Stimulated activated CD4-positive, alpha-beta T cell treated with anti-CD3 and anti-CD28 coated beads, Interleukin-15, amount 100 ng/mL, for 48 hours (primary cell): ENCODE results near the gene ARRDC1.
"Not testable (repeated sequence)": the region's sequence is repeated elsewhere in the genome, so short reads cannot be mapped to it uniquely, and the experiment has no call there.

Experiments used
- DNase-seq, 2 donors: peaks; one replicate each; pipeline ENCODE4 v3.0.0-alpha.2; 2020; ENCODE audit warnings: low read depth in 2 of 2

The ARRDC1 gene, protein sequence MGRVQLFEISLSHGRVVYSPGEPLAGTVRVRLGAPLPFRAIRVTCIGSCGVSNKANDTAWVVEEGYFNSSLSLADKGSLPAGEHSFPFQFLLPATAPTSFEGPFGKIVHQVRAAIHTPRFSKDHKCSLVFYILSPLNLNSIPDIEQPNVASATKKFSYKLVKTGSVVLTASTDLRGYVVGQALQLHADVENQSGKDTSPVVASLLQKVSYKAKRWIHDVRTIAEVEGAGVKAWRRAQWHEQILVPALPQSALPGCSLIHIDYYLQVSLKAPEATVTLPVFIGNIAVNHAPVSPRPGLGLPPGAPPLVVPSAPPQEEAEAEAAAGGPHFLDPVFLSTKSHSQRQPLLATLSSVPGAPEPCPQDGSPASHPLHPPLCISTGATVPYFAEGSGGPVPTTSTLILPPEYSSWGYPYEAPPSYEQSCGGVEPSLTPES

GRCh38 chr9:137605121-137606004 is at the start of gene ARRDC1:
Gene ARRDC1, plus strand, starts transcription at chr9:137605686. Its CDS starts 32 bp downstream, at chr9:137605718.
- DNase-seq = peak; percentile 87 to 89

DNA sequence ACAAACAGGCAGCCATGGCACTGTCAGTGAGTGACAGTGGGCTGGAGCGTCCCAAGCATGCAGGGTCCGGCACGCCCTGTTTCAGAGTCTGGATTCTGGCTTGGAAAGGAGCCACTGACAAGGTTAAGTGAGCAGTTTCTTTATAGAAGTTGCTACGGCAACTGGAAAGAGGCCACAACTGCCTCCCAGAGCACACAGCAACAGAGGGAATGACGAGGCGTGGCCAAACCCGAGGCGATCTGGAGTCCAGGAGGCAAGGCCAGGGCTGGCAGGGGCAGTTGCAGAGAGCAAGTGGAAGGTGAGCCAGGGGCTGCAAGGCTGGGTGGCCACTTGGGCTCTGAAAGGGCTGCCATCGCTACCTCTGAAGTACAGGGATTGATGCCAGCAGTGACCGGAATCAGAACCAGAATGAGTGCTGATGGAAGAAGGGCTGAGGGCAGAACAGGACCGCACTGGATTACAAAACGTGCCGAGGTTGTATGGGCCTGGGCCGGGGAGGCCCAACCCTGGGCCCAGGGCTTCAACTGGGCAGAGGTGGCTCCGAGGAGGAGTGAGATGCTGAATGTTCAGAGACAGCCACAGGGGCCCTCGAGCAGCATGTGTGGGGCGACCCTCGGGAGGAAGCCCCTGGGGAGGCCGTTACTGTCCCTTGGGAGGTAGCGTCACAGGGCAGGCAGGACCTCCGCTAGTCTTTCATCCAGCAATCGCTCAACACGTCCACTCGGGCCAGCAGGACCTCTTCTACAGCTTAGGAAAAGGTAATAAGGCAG is 49.2 kb upstream of the ARRDC1 start:
- no peak for DNase-seq

- DNase-seq = no peak
Measured at GRCh38 chr9:137558127-137558526, 47.4 kb upstream of the ARRDC1 start.

GRCh38 chr9:137564134-137564533 is 41.4 kb upstream of the ARRDC1 start:
- no peak for DNase-seq

DNA sequence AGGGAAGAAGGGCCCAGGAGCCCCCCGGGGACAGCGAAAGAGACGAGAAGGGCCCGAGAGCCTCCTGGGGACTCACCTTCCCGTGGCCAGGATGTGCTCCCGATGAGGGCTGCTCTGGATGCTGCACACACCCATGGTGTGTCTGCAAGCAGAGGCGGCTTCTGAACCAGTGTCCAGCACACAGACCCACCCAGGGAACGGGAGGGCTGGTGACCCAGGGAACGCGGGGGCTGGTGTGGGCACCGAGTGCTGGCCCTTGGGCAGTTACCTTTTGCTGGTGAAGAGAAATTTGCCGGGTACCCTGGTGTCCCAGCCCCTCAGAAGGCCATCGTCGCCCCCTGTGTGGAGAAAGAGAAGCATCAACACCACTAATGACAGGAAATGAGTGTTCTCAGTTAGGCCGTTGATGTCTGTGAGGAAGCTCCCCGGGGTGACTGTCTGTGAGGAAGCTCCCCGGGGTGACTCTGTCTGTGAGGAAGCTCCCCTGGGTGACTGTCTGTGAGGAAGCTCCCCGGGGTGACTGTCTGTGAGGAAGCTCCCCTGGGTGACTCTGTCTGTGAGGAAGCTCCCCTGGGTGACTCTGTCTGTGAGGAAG is 40.6 kb upstream of the ARRDC1 start:
- DNase-seq = no peak

GRCh38 chr9:137568445-137568844 is 37.0 kb upstream of the ARRDC1 start:
- not testable (repeated sequence) for DNase-seq

- no peak for DNase-seq
Measured at GRCh38 chr9:137569609-137570203, 35.8 kb upstream of the ARRDC1 start.

DNA sequence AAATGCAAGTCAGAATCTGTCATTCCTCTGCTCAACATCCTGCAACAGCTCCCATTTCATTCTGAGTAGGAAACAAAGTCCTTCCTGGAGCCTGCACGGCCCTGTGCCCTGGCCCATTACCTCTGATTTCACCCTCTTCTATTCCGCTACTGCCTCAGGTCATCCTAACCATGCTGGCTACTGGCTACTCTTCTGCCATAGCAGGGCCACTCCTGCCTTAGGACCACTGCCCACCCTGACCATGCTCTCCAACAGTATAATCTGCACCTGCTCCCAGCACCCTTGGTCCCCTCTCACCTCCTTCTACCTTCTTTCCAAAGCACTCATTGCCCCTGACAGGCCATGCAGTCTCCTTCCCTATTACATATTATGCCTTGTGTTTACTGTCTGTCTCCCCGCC is 34.9 kb upstream of the ARRDC1 start:
- no peak for DNase-seq

DNA sequence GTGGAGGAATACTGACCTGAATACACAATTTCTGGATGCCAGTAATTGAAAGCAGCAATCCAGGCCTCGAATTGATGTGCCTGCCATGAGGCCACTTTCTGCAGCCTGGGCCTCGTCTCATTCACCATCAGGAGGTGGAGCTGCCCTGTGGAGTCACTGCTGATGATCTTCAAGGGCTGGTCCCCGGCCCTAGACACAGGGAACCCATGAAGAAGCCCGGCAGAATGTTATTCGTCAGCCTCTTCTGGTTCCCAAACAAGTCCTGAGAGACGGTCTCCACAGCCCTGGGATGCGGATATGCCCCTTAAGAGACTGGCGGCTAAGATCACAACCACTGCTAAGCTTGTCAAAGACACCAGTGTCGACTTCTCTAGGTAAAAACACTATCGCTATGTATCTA is 31.3 kb upstream of the ARRDC1 start:
- no peak for DNase-seq

GRCh38 chr9:137575364-137575715 is 30.1 kb upstream of the ARRDC1 start:
- DNase-seq = no peak

GRCh38 chr9:137575716-137576411 is 29.6 kb upstream of the ARRDC1 start:
- DNase-seq = no peak

DNA sequence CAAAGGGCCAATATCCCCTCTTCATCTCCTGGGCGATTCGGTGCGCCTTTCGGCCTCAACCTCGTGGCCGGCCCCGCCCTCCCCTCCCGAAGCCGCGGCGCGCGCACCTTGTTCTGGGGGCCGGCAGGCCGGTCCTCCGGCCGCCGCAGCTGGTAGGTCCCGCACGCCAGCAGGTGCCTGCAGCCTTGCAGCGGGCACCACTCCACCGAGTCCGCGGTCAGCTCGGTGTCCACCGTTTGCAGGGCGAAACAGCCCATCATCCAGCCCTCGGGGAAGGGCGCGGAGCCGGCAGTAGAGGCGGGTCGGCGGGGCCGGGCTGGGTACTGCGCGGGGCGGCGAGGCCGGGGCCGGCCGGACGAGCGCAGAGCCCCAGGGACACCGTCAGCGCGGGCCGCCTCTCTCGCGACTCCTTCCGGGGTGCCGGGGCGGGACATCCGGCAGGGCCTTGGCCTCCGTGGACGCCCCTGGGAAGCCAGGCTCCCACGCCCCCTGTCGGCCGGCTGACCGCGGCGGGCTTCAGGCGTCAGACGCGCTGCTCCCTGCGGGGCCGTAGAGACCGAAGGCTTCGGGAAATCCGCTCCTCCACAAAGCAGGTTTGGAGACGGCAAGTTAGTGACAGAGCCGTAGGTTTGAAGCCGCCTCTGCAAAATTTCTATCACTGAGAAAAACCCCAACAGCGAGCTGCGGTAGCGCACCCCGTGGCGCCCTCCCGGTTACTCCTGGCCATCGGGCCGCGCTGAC is 26.8 kb upstream of the ARRDC1 start, which contains the start of gene DPH7:
TSS of gene DPH7 (minus strand) at position 408 of the 741 bp plus-strand sequence. CDS start at position 260, 148 bp downstream.
- DNase-seq = peak; percentile 85 to 95

GRCh38 chr9:137579259-137579604 is 26.3 kb upstream of the ARRDC1 start:
- DNase-seq = no peak

DNA sequence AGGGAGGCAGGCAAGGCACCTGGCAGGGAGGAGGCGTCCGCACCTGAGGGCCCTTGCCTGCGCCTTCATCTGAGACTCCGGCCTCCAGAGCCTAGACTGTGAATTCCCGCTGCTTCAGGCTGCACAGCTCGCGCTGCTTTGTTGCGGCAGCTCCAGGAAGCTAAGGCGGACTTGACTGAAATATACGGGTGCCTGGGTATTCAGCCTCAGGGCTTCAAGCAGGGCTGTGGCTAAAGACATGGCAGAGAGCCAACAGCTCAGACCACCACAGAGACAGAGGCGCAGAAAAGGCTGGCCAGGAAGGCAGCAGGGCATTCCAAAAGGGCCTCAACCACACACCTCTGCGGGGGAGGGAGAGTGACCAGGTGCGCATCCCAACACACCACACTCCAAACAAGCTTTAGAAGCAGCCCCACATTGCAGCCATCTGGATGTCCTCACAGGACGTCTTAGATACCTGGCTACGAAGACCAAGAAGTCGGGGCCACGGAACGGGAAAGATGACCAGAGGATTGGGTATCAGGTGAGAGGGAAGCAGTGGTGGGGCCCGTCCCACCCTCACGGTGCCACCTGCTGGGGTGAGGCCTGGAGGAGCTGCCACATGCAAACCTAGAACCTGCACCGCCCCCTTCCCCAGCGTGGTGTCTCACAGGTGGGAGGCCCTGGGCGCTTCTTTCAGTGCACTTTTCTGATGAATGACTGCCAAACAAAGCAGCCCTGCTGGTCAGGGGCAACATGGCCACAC is 25.1 kb upstream of the ARRDC1 start:
- DNase-seq = no peak

GRCh38 chr9:137580954-137581322 is 24.5 kb upstream of the ARRDC1 start:
- no peak for DNase-seq

- no peak for DNase-seq
Measured at GRCh38 chr9:137581361-137582285, 23.9 kb upstream of the ARRDC1 start.

GRCh38 chr9:137582286-137582860 is 23.1 kb upstream of the ARRDC1 start:
- DNase-seq = no peak

GRCh38 chr9:137583347-137583746 is 22.1 kb upstream of the ARRDC1 start:
- no peak for DNase-seq
